GM21423 (cell line): ENCODE measurements around the gene LEPR.
"Not testable (repeated sequence)": the region's sequence is repeated elsewhere in the genome, so short reads cannot be mapped to it uniquely, and the experiment has no call there.

Source experiments
- ATAC-seq: cut with Tn5 transposase; IDR thresholded peaks from one replicate; pipeline ENCODE4 v1.9.1; 2021; ENCODE audit warnings: mild to moderate bottlenecking, moderate library complexity; ENCODE audit not compliant: unreplicated experiment

LEPR gene

DNA sequence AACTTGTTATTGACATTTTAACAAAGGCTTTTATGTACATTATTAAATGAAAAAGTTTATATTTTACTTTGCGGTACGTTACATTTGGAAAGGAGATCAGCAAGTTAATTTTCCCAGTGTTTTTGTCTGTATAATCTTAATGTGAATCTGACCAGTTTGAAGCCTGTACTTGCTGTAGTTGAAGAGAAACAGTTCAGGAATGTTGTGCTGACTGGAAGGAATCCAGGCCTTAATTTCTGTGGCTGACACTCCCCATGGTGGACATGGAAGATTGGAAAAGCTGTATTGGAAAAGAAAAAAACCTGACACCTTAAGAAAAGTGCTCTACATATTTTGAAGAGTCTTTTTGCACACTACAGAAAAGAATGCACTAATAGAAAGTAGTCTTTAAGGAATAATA is 15.5 kb downstream of the LEPR start:
- ATAC-seq: no peak

DNA sequence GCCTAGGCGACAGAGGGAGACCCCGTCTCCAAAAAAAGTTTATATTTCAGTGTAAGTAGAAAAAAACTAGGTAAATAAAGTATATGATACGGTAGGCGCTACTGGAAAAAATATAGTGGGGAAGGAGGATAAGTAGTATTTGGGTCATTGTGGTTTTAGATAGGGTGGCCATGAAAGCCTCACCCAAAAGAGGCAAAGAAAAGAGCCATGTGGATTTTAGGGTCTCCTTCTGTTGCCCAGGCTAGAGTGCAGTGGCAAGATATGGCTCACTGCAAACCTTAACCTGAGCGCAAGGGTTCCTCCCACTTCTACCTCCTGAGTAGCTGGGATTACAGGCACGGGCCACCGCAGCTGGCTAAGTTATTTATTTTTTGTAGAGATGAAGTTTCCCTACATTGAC is 17.1 kb downstream of the LEPR start:
- no peak for ATAC-seq

DNA sequence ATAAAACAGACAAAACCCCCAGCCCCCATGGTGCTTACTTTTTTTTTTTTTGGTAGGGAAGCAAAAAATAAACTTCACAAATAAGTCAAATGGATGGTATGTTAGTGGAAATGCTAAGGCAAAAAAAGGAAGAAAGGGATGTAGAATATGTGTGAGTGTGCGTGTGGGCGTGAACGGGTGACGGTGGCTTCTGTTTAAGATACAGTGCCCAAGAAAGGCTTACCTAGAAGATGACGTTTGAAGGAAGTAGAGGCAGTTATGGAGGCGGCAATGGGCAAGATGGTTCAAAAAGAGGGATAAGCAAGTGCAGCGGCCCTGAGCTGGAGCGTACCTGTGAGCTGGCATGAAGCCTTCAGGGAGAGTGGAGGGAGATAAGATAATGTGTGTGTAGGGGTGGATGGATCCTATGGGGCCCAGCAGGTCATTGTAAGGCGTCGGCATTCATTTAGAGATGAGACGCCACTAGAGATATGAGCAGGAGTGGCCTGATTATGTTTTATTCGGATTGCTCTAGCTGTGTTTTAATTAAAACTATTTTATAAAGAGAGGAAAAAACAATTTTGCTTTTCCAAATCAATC is 19.9 kb downstream of the LEPR start:
- no peak for ATAC-seq

DNA sequence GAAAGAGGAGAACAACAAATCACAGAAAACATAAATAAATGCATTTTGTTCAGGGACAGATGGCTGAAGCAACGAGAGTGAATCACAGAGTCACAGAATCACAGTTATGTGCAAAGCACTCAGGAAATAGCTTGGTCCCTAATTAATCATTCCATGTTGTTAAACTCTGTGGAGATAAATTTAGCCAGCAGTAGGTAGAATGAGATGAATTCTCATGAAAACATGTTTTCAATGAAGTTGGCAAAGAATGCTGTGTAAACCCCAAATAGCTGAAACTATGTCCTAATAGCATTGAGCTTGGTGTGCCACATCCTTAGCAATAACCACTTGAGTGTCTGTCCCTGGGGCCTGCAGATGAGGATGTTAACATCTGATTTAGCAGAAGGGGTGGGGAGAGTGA is 20.4 kb downstream of the LEPR start:
- ATAC-seq: no peak

DNA sequence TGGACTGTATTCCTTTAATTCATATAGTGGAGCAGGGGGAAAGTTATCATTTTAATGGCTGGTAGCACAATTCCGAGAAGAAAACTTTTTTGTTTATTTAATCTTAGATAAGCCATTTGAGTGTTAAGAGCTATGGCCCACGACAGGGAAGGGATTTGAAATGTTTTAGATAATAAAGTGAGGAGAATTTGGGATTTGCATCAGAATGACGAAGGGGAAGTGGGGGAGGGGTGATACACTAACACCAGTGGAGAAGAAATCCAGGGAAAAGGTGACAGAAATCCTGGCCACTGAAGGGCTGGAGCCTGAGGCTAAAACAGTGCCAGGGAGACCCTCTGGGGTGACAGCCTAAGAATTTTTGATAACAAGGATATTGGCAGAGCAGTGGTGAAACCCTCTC is 21.0 kb downstream of the LEPR start:
- ATAC-seq: no peak

DNA sequence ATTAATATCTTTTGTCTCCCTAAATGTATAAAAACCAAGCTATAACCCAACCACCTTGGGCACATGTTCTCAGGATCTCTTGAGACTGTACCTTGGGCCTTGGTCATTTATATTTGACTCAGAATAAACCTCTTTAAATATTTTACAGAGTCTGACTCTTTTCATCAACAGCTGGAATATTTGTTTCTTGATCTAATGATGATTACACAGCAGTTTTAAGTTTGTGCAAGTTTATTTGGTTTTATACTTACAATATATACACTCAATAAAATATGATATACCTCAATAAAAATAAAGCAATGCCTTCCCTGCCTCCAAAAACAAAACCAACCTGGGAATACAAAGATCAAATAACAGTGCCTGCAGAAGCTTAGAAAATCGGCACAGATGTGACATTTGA is 22.0 kb downstream of the LEPR start:
- ATAC-seq: no peak

DNA sequence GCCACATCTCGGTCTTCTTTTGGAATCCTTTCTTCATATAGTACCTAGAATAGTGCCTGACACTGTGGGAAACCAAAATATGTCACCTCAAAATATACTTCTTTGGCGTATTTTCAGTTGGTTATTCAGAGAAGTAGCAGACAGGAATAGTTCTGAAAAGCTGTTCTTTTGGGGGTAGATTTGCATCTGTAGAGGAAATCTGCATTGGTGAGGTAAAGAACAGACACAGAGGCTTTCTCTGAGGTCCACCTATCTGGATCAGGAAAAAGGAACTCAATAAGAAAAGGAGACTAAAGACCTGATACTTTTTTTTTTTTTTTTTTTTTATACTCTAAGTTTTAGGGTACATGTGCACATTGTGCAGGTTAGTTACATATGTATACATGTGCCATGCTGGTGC is 23.2 kb downstream of the LEPR start:
- ATAC-seq: no peak

DNA sequence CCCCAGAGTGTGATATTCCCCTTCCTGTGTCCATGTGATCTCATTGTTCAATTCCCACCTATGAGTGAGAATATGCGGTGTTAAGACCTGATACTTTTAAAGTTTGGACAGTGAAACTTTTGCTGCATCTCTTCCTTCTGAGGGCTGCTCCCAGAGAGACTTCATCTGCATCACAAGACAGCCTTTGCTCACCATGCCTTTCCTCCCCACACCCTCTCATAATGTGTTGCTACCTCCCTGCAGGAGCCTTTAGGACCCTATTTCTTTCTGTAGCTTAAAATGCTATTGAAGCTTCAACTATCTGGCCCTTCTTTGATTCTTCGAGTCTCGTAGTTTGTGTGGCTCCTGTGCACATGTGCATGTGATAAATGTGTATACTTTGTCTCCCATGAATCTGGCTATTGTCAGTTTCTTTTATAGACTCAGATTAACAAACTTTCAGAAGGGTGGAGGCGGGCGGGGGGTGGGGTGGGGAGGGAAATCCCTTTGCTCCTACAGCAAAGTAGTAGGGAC is 23.7 kb downstream of the LEPR start:
- no peak for ATAC-seq

DNA sequence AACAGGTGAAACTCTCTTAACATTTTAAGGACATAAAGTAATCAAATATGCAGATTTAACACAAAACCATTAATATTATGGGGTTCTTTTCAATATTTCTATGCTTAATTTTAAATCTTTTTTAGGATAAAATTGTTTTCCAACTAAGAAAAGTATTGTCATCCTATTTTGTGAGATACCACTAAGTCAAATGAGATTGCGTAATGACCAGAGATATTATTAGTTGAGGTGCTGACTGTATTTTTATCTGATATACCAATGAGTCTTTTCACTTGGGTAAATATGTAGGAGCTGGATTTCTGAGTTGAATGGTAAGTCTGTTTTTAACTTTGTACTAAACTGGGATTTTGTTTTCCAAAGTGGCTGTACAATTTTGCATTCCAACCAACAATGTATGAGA is 25.4 kb downstream of the LEPR start:
- ATAC-seq: no peak

DNA sequence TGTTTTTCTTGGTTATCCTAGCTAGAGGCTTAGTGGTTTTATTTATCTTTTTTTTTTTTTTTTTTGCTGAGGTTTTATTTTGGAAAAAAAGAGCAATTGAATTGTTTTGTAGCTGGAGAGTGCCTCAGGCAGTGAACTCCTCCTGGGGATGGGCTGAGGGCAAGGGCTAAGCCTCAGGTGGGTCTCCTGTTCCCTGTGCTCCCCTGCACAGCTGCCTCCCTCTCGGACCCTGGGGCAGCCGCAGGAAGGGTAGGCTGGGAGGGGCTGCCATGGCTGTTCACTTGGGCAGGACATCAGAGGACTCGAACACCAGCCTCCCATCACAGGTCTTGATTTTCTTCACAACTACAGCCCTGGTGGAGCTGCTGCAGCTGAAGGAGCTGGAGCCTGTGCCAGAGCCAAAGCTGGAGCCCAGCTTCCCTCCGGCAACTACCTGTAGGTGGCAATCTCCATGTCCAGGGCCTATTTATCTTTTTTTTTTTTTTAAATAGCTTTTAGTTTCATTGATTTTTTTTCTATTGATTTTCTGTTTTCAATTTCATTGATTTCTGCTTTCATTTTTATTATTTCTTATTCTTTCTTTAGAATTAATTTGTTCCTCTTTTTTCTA is 28.9 kb downstream of the LEPR start:
- ATAC-seq: no peak

DNA sequence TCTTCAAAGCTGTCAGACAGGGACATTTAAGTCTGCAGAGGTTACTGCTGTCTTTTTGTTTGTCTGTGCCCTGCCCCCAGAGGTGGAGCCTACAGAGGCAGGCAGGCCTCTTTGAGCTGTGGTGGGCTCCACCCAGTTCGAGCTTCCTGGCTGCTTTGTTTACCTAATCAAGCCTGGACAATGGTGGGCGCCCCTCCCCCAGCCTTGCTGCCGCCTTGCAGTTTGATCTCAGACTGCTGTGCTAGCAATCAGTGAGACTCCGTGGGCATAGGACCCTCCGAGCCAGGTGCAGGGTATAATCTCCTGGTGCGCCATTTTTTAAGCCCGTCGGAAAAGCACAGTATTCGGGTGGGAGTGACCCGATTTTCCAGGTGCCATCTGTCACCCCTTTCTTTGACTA is 35.2 kb downstream of the LEPR start:
- not testable (repeated sequence) for ATAC-seq

DNA sequence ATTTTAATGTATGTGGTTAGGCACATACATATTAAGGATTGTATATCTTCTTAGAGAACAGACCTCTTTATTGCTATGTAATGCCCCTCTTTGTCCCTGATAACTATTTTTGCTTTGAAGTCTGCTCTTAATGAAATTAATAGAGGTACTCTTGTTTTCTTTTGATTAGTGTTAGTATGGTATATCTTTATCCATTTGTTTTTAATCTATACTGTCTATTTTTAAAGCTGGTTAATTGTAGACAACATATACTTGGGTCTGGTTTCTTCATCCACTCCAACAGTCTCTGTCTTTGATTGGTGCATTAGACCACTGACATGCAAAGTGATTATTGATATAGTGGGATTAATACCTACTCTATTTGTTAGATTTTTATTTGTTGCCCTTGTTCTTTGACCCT is 36.0 kb downstream of the LEPR start:
- ATAC-seq: no peak

DNA sequence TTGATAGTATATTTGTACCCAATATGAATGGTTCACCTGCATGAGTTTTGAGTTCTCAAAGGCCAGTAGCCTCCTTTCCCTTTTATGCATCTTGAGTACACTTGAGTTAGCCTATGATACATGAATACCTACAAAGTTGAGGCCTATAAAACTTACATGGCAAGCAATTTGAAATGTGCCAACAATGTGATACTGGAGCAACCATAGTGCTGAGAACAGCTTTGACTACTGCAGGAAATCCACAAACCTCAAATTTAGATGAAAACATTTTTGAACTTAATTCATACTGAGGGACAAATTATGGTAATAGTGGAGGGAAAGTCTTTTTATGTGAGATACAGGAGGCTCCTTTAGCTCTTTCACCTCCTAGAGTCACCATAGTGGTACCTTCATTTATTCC is 37.4 kb downstream of the LEPR start:
- ATAC-seq: no peak

DNA sequence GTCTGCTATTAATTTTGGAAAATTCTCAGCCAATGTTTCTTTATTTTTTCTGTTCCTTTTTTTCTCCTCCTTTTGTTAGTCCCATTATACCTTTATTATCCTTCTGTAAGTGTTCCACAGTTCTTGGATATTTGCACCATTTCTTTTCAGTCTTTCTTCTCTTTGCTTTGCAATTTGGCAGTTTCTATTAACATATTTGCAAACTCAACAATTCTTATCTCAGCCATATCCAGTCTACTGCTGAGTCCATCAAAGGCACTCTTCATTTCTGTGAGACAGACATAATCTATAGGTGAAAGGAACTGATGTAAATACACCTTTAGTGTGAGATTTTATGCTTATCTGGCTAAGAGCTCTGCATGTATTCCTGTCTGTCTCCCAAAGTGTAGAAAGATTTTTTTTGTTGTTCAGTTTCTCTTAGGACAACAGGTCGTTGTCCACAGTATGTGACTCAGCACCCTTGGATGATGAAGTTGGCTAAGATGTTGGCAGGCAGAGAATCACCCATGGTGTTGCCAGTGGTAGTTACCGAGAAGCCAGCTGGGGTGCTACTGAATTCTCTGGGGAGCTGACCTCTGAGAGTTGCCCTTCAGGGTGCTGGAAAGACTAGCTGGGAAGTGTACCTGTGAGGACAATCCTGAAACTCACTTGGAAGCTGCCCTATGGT is 38.4 kb downstream of the LEPR start:
- peak; percentile 18 for ATAC-seq

DNA sequence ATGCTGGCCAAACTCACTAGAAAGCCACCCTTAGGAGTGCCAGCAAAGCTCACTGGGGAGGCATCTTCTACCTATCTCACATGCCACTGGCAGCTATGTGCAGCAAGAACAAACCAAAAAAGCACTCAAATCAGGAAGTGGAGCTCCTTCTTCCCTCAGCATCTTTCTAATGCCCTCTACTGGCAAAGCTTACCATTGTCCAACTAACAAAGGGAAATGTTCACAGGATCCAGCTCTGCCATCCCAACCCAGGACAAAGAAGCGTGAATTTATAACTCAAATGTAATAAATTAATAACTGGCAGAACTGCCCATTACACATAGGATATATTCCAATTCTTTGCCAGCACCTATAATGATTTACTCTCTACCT is 38.9 kb downstream of the LEPR start:
- ATAC-seq: peak; percentile 53

DNA sequence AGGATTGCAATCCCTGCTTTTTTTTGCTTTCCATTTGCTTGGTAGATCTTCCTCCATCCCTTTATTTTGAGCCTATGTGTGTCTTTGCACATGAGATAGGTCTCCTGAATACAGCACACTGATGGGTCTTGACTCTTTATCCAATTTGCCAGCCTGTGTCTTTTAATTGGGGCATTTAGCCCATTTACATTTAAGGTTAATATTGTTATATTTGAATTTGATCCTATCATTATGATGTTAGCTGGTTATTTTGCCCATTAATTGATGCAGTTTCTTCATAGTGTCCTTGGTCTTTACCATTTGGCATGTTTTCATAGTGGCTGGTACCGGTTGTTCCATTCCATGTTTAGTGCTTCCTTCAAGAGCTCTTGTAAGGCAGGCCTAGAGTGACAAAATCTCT is 45.4 kb downstream of the LEPR start:
- ATAC-seq: not testable (repeated sequence)

DNA sequence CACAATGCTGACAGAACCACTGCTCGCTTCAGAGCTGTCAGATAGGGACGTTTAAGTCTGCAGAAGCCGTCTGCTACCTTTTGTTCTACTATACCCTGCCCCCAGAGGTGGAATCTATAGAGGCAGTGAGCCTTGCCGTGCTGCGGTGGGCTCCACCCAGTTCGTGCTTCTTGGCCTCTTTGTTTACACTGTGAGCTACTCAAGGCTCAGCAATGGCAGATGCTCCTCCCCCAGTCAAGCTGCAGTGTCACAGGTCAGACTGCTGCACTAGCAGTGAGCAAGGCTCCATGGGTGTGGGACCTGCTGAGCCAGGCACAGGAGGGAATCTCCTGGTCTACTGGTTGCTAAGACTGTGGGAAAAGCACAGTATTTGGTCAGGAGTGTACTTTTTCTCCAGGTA is 47.1 kb downstream of the LEPR start:
- ATAC-seq: no peak

DNA sequence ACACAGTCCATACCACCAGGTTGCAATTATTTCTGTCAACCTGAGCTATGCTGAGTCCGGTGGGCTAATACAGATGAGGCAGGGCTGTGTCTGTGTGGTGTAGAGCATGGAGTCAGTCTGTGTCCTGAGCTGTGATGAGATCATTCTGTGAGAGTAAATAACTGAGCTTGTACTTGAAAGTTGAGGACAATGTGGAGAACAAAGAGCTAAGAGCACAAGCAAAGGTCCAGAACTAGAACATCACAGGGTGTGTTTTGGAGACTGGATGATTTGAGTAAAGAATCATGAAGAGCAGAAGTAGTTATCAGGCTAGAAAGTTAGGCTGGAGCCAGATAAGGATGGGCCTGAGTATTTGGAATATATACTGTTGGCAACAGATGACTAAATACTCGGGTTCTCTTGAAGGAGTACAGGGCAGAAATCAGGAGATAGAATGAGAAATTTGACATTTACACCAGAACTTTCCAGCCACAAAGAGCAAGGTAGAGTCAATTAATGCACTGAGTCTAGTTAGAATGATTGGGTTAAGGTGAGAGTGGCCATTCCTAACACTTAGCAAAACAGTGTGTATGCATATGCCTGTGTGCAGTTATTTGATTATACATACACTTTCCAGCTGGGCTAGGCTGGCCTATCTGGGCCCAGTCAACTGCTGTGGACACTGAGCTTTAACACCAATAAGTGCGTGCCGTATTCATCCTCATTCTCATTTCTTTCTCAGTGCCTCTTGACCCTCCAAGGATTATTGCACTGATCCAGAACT is 48.8 kb downstream of the LEPR start:
- no peak for ATAC-seq

DNA sequence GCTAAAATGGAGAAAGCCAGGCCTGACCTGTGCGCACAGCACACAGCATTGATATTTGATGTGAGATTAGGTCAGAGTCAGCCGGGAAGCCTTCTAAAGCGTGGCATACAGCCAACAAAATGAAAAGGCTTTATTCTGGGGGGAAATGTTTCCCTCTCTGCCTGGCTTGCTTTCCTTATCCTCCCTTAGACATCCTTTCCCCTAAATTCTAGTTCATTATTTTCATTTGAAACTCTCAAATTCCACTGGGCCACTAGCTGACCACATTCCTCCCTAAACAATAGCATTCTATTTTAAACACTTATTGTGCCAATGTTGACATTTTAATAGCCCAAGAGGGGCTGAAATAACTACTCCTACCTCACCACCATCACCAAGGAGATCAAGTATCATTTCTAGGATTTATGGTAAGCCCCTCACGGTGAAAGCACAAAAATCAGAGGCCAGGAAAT is 49.4 kb downstream of the LEPR start:
- ATAC-seq: no peak
